Measurements from ENCODE around the gene WNT10A.
"Not testable (repeated sequence)": the region's sequence is repeated elsewhere in the genome, so short reads cannot be mapped to it uniquely, and the experiment has no call there.

Gene WNT10A

DNA sequence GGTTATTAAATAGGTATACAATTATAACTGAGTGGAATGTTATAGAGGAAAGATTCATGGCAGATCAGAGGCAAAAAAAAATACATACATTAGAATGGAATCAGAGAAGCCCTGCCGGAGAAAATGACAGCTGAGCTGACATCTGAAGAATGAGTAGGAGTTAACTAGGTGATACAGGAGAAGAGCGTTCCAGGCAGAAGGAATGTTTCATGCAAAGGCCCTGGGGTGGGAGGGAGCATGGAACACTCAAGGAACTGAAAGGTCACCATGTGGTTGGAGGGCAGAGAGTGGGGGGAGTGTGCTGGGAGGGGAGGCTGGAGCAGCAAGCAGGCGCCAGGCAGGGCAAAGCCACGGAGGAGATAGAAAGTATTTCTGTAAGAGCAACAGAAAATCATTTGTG is 47.2 kb downstream of the WNT10A start:
- DNase-seq (ENCODE audit: low spot score): no peak
- no peak for TF ChIP-seq CTCF (IDR thresholded peaks at IDR 0.05; ENCODE audit: borderline replicate concordance, control extremely low read depth, extremely low read depth, insufficient read depth, missing control alignments)
- in situ Hi-C loops (cut with MboI; ENCODE audit: low sequenced_read_pairs, unreplicated experiment): no loop called here

DNA sequence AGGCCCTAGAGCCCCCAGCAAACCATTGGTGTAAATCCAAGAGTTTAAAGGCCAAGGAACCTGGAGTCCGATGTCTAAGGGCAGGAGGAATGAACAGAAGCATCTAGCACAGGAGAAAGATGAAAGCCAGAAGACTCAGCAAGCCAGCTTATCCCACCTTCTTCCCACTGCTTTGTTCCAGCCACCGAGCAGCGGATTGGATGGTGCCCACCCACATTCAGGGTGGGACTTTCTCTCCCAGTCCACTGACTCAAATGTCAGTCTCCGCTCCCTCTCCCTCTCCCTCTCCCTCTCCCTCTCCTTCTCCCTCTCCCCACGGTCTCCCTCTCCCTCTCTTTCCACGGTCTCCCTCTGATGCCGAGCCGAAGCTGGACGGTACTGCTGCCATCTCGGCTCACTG is 49.8 kb downstream of the WNT10A start:
- DNase-seq (ENCODE audit: low spot score); in situ Hi-C loops (cut with MboI; ENCODE audit: low sequenced_read_pairs, unreplicated experiment): not testable (repeated sequence)

DNA sequence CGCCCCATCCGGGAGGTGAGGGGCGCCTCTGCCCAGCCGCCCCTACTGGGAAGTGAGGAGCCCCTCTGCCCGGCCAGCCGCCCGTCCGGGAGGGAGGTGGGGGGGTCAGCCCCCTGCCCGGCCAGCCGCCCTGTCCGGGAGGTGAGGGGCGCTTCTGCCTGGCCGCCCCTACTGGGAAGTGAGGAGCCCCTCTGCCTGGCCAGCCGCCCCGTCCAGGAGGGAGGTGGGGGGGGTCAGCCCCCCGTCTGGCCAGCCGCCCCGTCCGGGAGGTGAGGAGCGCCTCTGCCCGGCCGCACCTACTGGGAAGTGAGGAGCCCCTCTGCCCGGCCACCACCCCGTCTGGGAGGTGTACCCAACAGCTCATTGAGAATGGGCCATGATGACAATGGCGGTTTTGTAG is 51.1 kb downstream of the WNT10A start:
- DNase-seq (ENCODE audit: low spot score); in situ Hi-C loops (cut with MboI; ENCODE audit: low sequenced_read_pairs, unreplicated experiment): not testable (repeated sequence)
